Trophoblast cell (in vitro differentiated cells and primary cell): ENCODE results near the gene MYL9. TPM values are rescaled to one million over a fixed set of nuclear protein-coding genes. Genes with fewer than 3 reads are reported as not detected.

Experiments
- DNase-seq, 2 donors: peaks; one replicate each; pipeline ENCODE4 v3.0.0-alpha.2; 2016
- H2AFZ ChIP-seq: 2 replicates; pipeline ENCODE4 v1.6.1; 2013; ENCODE audit warnings: low read length, moderate library complexity, mild to moderate bottlenecking; ENCODE audit not compliant: insufficient read depth, poor library complexity
- H2AK5ac ChIP-seq: 2 replicates; pipeline ENCODE4 v1.6.1; 2013; ENCODE audit warnings: mild to moderate bottlenecking, low read length
- H2BK120ac ChIP-seq: 2 replicates; pipeline ENCODE4 v1.6.1; 2013; ENCODE audit warnings: low read length, mild to moderate bottlenecking, moderate library complexity; ENCODE audit not compliant: insufficient read depth, poor library complexity
- H2BK12ac ChIP-seq: 2 replicates; pipeline ENCODE4 v1.6.1; 2013; ENCODE audit warnings: mild to moderate bottlenecking, low read length, moderate library complexity
- H2BK5ac ChIP-seq: 2 replicates; pipeline ENCODE4 v1.6.1; 2013; ENCODE audit warnings: low read length, low read depth, moderate library complexity, mild to moderate bottlenecking; ENCODE audit not compliant: poor library complexity
- H3K14ac ChIP-seq: 2 replicates; pipeline ENCODE4 v1.6.1; 2013; ENCODE audit warnings: mild to moderate bottlenecking, low read length
- H3K18ac ChIP-seq: 2 replicates; pipeline ENCODE4 v1.6.1; 2013; ENCODE audit warnings: mild to moderate bottlenecking, low read length
- H3K23ac ChIP-seq: 2 replicates; pipeline ENCODE4 v1.6.1; 2013; ENCODE audit warnings: low read length
- H3K27ac ChIP-seq: 2 replicates; pipeline ENCODE4 v1.5.1; 2013; ENCODE audit warnings: low read depth, mild to moderate bottlenecking, inconsistent platforms, low read length, moderate library complexity
- H3K27me3 ChIP-seq: 2 replicates; pipeline ENCODE4 v1.6.1; 2013; ENCODE audit warnings: inconsistent platforms, mild to moderate bottlenecking, low read length, moderate library complexity; ENCODE audit not compliant: insufficient read depth
- H3K36me3 ChIP-seq, 2 experiments: 1 replicate in 1 of 2; 2 replicates in 1 of 2; pipeline ENCODE4 v1.6.1; 2013; ENCODE audit warnings: low read length in 2 of 2, mild to moderate bottlenecking in 2 of 2, moderate library complexity in 1 of 2; ENCODE audit not compliant: insufficient read depth in 2 of 2, control insufficient read depth in 1 of 2
- H3K4ac ChIP-seq: 2 replicates; pipeline ENCODE4 v1.6.1; 2013; ENCODE audit warnings: low read depth, mild to moderate bottlenecking, low read length, moderate library complexity
- H3K4me1 ChIP-seq, 2 experiments: 1 replicate in 1 of 2; 2 replicates in 1 of 2; pipeline ENCODE4 v1.6.1; 2013; ENCODE audit warnings: low read length in 2 of 2, mild to moderate bottlenecking in 2 of 2, moderate library complexity in 1 of 2; ENCODE audit not compliant: insufficient read depth in 2 of 2, control insufficient read depth in 1 of 2
- H3K4me2 ChIP-seq: 2 replicates; pipeline ENCODE4 v1.6.1; 2013; ENCODE audit warnings: inconsistent platforms, mild to moderate bottlenecking, low read length, moderate library complexity
- H3K4me3 ChIP-seq: 2 replicates; pipeline ENCODE4 v1.5.1; 2013; ENCODE audit warnings: mild to moderate bottlenecking, low read depth, low read length, inconsistent platforms
- H3K79me1 ChIP-seq: one replicate; pipeline ENCODE4 v1.6.1; 2013; ENCODE audit warnings: low read length
- H3K79me2 ChIP-seq: 2 replicates; pipeline ENCODE4 v1.6.1; 2013; ENCODE audit warnings: low read length, mild to moderate bottlenecking; ENCODE audit not compliant: control insufficient read depth, insufficient read depth, poor library complexity
- H3K9ac ChIP-seq: 2 replicates; pipeline ENCODE4 v1.6.1; 2013; ENCODE audit warnings: mild to moderate bottlenecking, low read length
- H3K9me3 ChIP-seq: 2 replicates; pipeline ENCODE4 v1.6.1; 2013; ENCODE audit warnings: low read depth, mild to moderate bottlenecking, control low read depth, inconsistent platforms, low read length; ENCODE audit not compliant: insufficient read depth
- H4K12ac ChIP-seq: 2 replicates; pipeline ENCODE4 v1.6.1; 2013; ENCODE audit warnings: low read depth, mild to moderate bottlenecking, low read length, moderate library complexity
- H4K8ac ChIP-seq: 2 replicates; pipeline ENCODE4 v1.6.1; 2013; ENCODE audit warnings: low read depth, mild to moderate bottlenecking, low read length, moderate library complexity
- H4K91ac ChIP-seq: one replicate; pipeline ENCODE4 v1.6.1; 2013; ENCODE audit warnings: low read depth, mild to moderate bottlenecking, low read length, moderate library complexity
- WGBS: extraction: QIAGEN DNeasy Blood & Tissue Kit; methylation state at CpG from one replicate; pipeline ENCODE4 v1.1.7; 2013; ENCODE audit warnings: missing lambda C conversion rate; ENCODE audit not compliant: insufficient read length, insufficient coverage; ENCODE audit errors: extremely low coverage; 5-methylcytosine and 5-hydroxymethylcytosine counted together
- polyA plus RNA-seq: library from polyadenylated mRNA; stranded (reverse); fragments of 200-250 nt; gene quantifications from 2 replicates; pipeline ENCODE4 v1.2.3, GENCODE V29; 2013

The MYL9 gene
- polyA plus RNA-seq, result 728 and 737 TPM in 2 replicates

DNA sequence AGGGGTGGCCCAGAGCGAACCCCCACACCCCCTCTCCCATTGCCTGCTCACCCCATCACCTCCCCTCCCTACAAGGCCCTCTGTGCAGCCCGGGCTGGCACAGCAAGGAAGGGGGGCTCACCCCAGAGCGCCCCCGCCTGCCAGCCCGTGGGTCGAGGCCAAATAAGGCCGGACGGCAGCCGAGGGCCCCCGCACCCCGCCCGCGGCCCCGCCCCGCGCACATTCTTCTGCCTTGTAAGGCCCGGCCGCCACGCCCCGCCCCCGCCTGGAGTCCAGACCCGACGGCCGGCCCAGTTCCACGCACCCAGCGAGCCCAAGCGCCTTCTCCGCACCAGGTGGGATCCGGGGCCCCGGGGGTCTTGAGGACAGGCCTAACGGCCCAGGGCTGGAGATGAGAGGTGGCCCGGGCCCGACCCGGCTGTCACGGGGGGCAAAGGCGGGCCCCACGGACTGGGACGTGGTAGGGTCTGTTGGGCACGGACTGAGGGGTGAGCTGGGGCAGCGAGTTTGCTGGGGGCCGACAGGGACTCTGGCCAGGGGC is at the start of gene MYL9:
Gene MYL9 (plus strand): TSS at position 293 of the 541 bp plus-strand sequence. CDS start 3,366 bp downstream, outside the sequence.
- Histone ChIP-seq H4K91ac (peak within 1 kb of the TSS; percentile 98), H2BK5ac (peak within 1 kb of the TSS; percentile 98), H2AFZ (peak within 1 kb of the TSS; percentile 80), H3K79me1 (peaks cover 26% of the 10 kb centered on the region), H2BK12ac (peak within 1 kb of the TSS; percentile 74), H2BK120ac (peak within 1 kb of the TSS; percentile 95), H4K8ac (peak within 1 kb of the TSS; percentile 87), H3K23ac (no peak within 1 kb of the TSS), H3K36me3 (peaks cover 19 to 23% of the 10 kb centered on the region in 2 experiments), H3K14ac (peak within 1 kb of the TSS; percentile 99), H3K9ac (peak within 1 kb of the TSS; percentile 89), H3K4me1 (peaks cover 30 to 32% of the 10 kb centered on the region in 2 experiments), H3K4ac (peak within 1 kb of the TSS; percentile 99), H3K4me3 (peak within 1 kb of the TSS; percentile 89), H3K18ac (peak within 1 kb of the TSS; percentile 96), H3K27ac (peak within 1 kb of the TSS; percentile 80), H4K12ac (peak within 1 kb of the TSS; percentile 94), H3K4me2 (peak within 1 kb of the TSS; percentile 80), H3K79me2 (peaks cover 29% of the 10 kb centered on the region), H3K9me3 (peaks cover 3% of the 10 kb centered on the region), H2AK5ac (peak within 1 kb of the TSS; percentile 94), H3K27me3 (no peaks in the 10 kb centered on the region)
- WGBS, result no CpG with 5 or more reads among the region's 41 CpGs
- peak in 1 of 2 donors; percentile 21 for DNase-seq

DNA sequence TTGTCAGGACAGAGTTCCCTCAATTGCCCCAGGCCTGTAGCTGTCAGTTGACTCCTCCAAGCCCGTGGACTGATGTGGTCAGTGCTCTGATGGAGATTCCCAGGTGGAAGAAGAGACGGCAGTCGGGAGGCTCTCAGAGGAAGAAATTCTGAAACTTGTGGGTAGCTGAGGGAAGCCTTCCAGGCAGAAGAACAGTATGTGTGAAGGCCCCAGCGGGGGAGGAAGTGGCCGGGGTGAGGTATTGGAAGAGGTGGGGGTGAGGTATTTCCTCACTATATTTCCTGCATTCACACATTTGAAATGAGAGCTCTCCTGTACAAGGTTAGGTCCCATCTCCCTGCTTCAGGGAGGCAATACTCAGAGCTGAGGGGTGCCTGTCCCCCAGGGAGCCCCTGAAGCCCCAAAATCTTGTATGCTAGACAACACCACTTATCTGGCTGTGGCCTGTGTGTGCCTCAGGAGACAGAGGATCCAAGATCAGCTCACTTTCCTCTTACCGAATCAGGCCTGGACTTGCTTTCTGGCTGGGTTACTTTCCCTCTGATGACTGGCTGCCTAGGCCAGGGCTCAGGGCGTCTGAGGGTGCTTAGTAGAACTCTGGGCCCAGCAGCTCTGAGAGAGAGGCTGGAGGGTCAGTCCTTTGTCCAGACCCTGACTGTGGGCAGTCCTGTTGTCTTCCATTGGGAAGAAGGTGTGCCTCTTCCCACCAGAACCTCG is 49.3 kb upstream of the MYL9 start:
- Histone ChIP-seq H4K12ac (no peak overlapping the region), H4K91ac (no peak overlapping the region), H3K9ac (peak overlapping the region; percentile 9), H3K79me1 (no peaks in the 10 kb centered on the region), H3K27ac (no peak overlapping the region), H3K23ac (no peak overlapping the region), H3K36me3 (peaks cover 43 to 44% of the 10 kb centered on the region in 2 experiments), H3K79me2 (peaks cover 16% of the 10 kb centered on the region), H3K4me3 (no peak overlapping the region), H3K18ac (peak overlapping the region; percentile 25), H2BK5ac (no peak overlapping the region), H3K4me2 (no peak overlapping the region), H3K4me1 (peaks cover 38 to 44% of the 10 kb centered on the region in 2 experiments), H3K9me3 (no peaks in the 10 kb centered on the region), H2BK12ac (no peak overlapping the region), H3K4ac (peak overlapping the region; percentile 57), H2AFZ (no peak overlapping the region), H3K14ac (peak overlapping the region; percentile 49), H4K8ac (no peak overlapping the region), H2AK5ac (no peak overlapping the region), H2BK120ac (no peak overlapping the region), H3K27me3 (no peaks in the 10 kb centered on the region)
- DNase-seq, result no peak
- WGBS, result no CpG with 5 or more reads among the region's 8 CpGs

DNA sequence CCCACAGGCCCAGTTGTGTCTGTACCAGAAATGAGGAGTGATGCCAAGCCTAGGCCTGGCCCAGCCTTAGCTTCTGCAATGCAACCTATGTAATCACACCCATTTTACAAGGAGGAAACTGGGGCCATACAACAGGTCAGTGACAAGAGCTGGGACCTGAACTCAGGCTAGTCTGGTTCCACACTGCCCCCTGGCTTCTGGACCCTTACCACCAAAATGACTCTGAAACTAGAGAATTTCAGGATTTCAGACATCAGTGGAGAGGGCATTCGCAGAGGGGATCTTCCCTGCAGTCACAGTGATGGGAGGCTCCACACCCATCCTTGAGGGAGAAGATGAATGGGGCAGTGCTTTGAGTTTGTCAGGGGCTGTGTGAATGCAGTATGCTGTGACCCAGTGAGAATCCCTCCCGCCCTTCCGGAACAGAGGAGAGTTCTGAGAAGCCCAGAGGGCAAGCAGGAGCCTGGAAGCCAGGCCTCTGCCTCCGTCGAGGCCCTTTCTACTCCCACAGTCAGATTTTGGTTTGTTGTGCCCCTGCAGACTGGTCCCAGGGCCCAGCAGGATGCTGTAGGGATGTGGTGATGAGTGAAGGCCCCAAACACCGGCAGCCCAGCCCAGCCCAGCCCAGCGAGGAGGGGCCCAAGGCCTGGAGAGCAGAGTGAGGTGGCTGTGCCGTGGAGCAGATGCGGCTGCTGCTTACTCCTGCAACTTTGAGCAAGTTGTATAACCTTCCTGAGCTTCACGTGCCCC is 48.1 kb upstream of the MYL9 start:
- H3K9me3 ChIP-seq, result no peaks in the 10 kb centered on the region
- no peaks in the 10 kb centered on the region for H3K27me3 ChIP-seq
- H2BK5ac ChIP-seq, result no peak overlapping the region
- no peak overlapping the region for H3K9ac ChIP-seq
- H4K91ac ChIP-seq, result no peak overlapping the region
- WGBS, result no CpG with 5 or more reads among the region's 10 CpGs
- H3K14ac ChIP-seq, result no peak overlapping the region
- H3K4me3 ChIP-seq, result no peak overlapping the region
- no peak overlapping the region for H3K27ac ChIP-seq
- no peak overlapping the region for H3K4me2 ChIP-seq
- H4K8ac ChIP-seq, result no peak overlapping the region
- no peaks in the 10 kb centered on the region for H3K79me1 ChIP-seq
- H4K12ac ChIP-seq, result no peak overlapping the region
- peaks cover 10% of the 10 kb centered on the region for H3K79me2 ChIP-seq
- DNase-seq, result no peak
- H3K4me1 ChIP-seq, result peaks cover 49 to 52% of the 10 kb centered on the region in 2 experiments
- no peak overlapping the region for H3K18ac ChIP-seq
- no peak overlapping the region for H2BK12ac ChIP-seq
- H2BK120ac ChIP-seq, result no peak overlapping the region
- H3K36me3 ChIP-seq, result peaks cover 51% of the 10 kb centered on the region in 2 experiments
- H2AFZ ChIP-seq, result no peak overlapping the region
- H3K23ac ChIP-seq, result no peak overlapping the region
- no peak overlapping the region for H2AK5ac ChIP-seq
- H3K4ac ChIP-seq, result no peak overlapping the region

DNA sequence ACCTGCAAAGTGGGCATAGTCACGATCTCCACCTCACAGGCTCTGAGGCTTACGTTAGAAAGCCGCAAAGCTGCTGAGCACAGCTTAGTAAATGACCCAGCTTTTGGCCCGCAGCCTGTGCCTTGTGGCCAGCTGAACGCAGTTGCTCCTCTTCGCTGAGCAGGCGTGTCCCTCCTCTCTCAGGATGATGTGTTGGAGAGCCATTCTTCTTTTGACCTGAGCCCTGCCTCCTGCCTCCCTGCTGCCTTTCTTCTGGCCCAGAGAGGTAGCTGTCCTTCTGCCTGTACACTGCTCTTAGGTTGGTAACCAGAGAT is 47.6 kb upstream of the MYL9 start:
- no peak overlapping the region for H3K23ac ChIP-seq
- H3K27ac ChIP-seq, result no peak overlapping the region
- no peak overlapping the region for H2BK5ac ChIP-seq
- no peak overlapping the region for H2AFZ ChIP-seq
- no peak overlapping the region for H4K12ac ChIP-seq
- WGBS, result no CpG with 5 or more reads among the region's 7 CpGs
- no peak overlapping the region for H2BK120ac ChIP-seq
- no peaks in the 10 kb centered on the region for H3K79me1 ChIP-seq
- H4K8ac ChIP-seq, result no peak overlapping the region
- peaks cover 10% of the 10 kb centered on the region for H3K79me2 ChIP-seq
- H4K91ac ChIP-seq, result no peak overlapping the region
- DNase-seq, result no peak
- H3K27me3 ChIP-seq, result no peaks in the 10 kb centered on the region
- H3K14ac ChIP-seq, result no peak overlapping the region
- no peak overlapping the region for H3K18ac ChIP-seq
- H3K4me2 ChIP-seq, result no peak overlapping the region
- H3K4me1 ChIP-seq, result peaks cover 50 to 57% of the 10 kb centered on the region in 2 experiments
- no peak overlapping the region for H2BK12ac ChIP-seq
- peaks cover 56% of the 10 kb centered on the region in 2 experiments for H3K36me3 ChIP-seq
- peaks cover under 1% of the 10 kb centered on the region for H3K9me3 ChIP-seq
- H3K4me3 ChIP-seq, result no peak overlapping the region
- H3K9ac ChIP-seq, result no peak overlapping the region
- H2AK5ac ChIP-seq, result no peak overlapping the region
- peak overlapping the region; percentile 22 for H3K4ac ChIP-seq
